Activated naive CD8-positive, alpha-beta T cell treated with anti-CD3 and anti-CD28 coated beads for 36 hours (primary cell): Measurements from ENCODE around the gene HOXC11. TPM values are rescaled to one million over a fixed set of nuclear protein-coding genes. Genes with fewer than 3 reads are reported as not detected.

Experiments
- DNase-seq: peaks from one replicate; pipeline ENCODE4 v3.0.0; 2021
- H3K27ac Mint-ChIP-seq: one replicate; pipeline ENCODE4 v1.8.0; 2022; ENCODE audit warnings: mild to moderate bottlenecking, moderate library complexity, mixed read lengths
- H3K27me3 Mint-ChIP-seq: one replicate; pipeline ENCODE4 v1.8.0; 2022; ENCODE audit warnings: mild to moderate bottlenecking, mixed read lengths
- H3K36me3 Mint-ChIP-seq: one replicate; pipeline ENCODE4 v1.8.0; 2021; ENCODE audit warnings: mild to moderate bottlenecking, mixed read lengths
- H3K4me1 Mint-ChIP-seq: one replicate; pipeline ENCODE4 v1.8.0; 2021; ENCODE audit warnings: mixed read lengths
- H3K4me3 Mint-ChIP-seq: one replicate; pipeline ENCODE4 v1.8.0; 2022; ENCODE audit warnings: mild to moderate bottlenecking, moderate library complexity, mixed read lengths
- H3K9me3 Mint-ChIP-seq: one replicate; pipeline ENCODE4 v1.8.0; 2022; ENCODE audit warnings: mixed read lengths
- total RNA-seq, 2 experiments: library from RNA; stranded (reverse); gene quantifications; one replicate each; pipeline ENCODE4 v1.2.3, GENCODE V29; 2021

HOXC11 gene
- total RNA-seq, 2 experiments from 2014 or later: not detected

GRCh38 chr12:53999559-54000115 is 26.7 kb downstream of the HOXC11 start:
- no peak overlapping the region for H3K27ac Mint-ChIP-seq
- H3K4me3 Mint-ChIP-seq: peak overlapping the region; percentile 45
- H3K36me3 Mint-ChIP-seq: peaks cover 2% of the 10 kb centered on the region
- peaks cover 98% of the 10 kb centered on the region for H3K27me3 Mint-ChIP-seq
- no peaks in the 10 kb centered on the region for H3K9me3 Mint-ChIP-seq
- H3K4me1 Mint-ChIP-seq: peaks cover 31% of the 10 kb centered on the region
- no peak for DNase-seq

DNA sequence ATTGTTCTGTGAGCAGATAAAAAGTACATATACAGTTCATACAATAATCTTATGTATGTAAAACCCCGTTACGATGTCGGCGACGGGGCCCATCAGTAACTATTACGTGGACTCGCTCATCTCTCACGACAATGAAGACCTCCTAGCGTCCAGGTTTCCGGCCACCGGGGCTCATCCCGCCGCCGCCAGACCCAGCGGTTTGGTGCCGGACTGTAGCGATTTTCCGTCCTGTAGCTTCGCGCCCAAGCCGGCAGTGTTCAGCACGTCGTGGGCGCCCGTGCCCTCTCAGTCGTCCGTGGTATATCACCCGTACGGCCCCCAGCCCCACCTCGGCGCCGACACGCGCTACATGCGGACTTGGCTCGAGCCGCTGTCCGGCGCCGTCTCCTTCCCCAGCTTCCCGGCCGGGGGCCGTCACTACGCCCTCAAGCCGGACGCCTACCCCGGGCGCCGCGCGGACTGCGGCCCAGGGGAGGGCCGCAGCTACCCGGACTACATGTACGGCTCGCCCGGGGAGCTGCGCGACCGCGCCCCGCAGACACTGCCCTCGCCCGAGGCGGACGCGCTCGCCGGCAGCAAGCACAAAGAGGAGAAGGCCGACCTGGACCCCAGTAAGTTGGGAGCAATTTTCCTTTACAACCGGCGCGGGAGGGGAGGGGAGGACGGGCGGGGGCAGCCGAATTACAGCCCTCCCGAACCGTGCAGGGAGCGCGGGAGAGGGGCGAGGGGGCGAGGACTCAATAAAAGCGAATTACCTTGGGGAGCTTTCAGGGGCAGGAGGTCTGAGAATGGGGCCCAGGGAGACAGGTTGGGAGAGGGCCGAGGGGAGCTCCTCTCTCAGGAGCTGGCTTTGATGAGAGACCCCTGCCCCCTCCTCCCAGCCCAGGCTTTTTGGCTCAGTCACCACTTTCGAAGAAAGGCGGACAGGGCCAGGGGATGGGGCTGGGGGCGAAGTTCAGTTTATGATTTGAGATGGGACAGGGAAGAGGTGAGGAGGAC is 27.5 kb downstream of the HOXC11 start, which contains the start of gene HOXC9:
HOXC9 (plus strand) TSS at position 46 of the 999 bp plus-strand sequence; CDS start at position 74, 28 bp downstream.
- peaks cover 98% of the 10 kb centered on the region for H3K27me3 Mint-ChIP-seq
- H3K27ac Mint-ChIP-seq: no peak within 1 kb of the TSS
- peaks cover 2% of the 10 kb centered on the region for H3K36me3 Mint-ChIP-seq
- no peaks in the 10 kb centered on the region for H3K9me3 Mint-ChIP-seq
- DNase-seq: no peak
- H3K4me3 Mint-ChIP-seq: peak within 1 kb of the TSS; percentile 45
- H3K4me1 Mint-ChIP-seq: peaks cover 29% of the 10 kb centered on the region

- no peak for DNase-seq
- Mint-ChIP-seq H3K9me3 (no peaks in the 10 kb centered on the region), H3K4me3 (no peak overlapping the region), H3K4me1 (peaks cover 28% of the 10 kb centered on the region), H3K27me3 (peaks cover 98% of the 10 kb centered on the region), H3K27ac (no peak overlapping the region), H3K36me3 (no peaks in the 10 kb centered on the region)
These were observed 28.6 kb downstream of the HOXC11 start for GRCh38 chr12:54001283-54002187.

DNA sequence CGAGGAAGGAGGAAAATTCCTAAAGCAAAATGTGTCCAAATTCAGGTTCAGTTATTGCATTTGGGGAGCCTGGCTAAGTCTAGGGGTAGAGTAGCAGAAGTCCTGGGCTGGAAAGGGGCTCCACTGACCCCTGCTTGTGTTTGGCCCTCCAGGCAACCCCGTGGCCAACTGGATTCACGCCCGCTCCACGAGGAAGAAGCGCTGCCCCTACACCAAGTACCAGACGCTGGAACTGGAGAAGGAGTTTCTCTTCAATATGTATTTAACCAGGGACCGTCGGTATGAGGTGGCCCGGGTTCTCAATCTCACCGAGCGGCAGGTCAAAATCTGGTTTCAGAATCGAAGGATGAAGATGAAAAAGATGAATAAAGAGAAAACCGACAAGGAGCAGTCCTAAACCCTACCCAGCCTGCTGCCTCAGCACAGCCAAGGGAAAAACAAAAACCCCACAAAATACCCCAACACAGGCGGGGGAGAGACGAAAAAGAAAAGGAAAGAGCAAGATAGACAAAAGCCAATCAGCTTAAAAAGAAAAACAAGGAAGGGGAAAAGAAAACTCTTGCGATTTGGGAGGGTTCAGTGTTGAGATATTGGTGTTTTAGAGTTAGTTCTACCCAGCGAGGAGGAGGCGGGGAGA is 29.5 kb downstream of the HOXC11 start:
- Mint-ChIP-seq H3K4me1 (peaks cover 27% of the 10 kb centered on the region), H3K36me3 (no peaks in the 10 kb centered on the region), H3K27ac (no peak overlapping the region)

DNA sequence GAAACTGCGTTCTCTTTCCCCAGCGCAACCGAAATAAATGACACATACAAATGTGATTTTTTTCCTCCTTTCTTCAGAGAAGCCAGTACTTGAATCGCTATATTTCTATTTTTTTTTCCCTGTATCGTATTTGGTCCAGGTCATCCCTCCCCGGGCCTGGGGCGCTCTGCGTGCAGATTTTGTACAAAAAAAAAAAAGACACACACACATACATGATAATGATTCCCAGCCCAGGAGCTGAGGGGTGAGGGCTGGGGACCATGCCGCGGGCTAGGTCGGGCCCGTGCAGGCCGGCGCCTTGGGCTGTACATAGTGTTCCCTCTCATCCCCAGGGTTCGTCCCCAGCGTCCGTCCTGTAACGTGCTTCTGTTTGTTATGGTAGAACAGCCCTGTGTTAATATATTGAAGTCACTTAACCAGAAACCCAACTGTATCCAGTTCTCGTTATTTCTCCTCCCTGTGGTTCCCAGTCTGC is 30.0 kb downstream of the HOXC11 start:
- Mint-ChIP-seq H3K4me1 (peaks cover 24% of the 10 kb centered on the region), H3K4me3 (no peak overlapping the region), H3K36me3 (no peaks in the 10 kb centered on the region), H3K9me3 (no peaks in the 10 kb centered on the region), H3K27ac (no peak overlapping the region), H3K27me3 (peaks cover 100% of the 10 kb centered on the region)
- DNase-seq: no peak

More for the DNA sequence above, 29.5 kb downstream of the HOXC11 start:
- H3K4me3 Mint-ChIP-seq: no peak overlapping the region
- no peak for DNase-seq
- peaks cover 100% of the 10 kb centered on the region for H3K27me3 Mint-ChIP-seq
- no peaks in the 10 kb centered on the region for H3K9me3 Mint-ChIP-seq

GRCh38 chr12:54003625-54004024 is 30.7 kb downstream of the HOXC11 start:
- H3K4me3 Mint-ChIP-seq: no peak overlapping the region
- DNase-seq: no peak
- no peaks in the 10 kb centered on the region for H3K9me3 Mint-ChIP-seq
- H3K27ac Mint-ChIP-seq: no peak overlapping the region
- H3K4me1 Mint-ChIP-seq: peaks cover 20% of the 10 kb centered on the region
- peaks cover 100% of the 10 kb centered on the region for H3K27me3 Mint-ChIP-seq
- no peaks in the 10 kb centered on the region for H3K36me3 Mint-ChIP-seq

DNA sequence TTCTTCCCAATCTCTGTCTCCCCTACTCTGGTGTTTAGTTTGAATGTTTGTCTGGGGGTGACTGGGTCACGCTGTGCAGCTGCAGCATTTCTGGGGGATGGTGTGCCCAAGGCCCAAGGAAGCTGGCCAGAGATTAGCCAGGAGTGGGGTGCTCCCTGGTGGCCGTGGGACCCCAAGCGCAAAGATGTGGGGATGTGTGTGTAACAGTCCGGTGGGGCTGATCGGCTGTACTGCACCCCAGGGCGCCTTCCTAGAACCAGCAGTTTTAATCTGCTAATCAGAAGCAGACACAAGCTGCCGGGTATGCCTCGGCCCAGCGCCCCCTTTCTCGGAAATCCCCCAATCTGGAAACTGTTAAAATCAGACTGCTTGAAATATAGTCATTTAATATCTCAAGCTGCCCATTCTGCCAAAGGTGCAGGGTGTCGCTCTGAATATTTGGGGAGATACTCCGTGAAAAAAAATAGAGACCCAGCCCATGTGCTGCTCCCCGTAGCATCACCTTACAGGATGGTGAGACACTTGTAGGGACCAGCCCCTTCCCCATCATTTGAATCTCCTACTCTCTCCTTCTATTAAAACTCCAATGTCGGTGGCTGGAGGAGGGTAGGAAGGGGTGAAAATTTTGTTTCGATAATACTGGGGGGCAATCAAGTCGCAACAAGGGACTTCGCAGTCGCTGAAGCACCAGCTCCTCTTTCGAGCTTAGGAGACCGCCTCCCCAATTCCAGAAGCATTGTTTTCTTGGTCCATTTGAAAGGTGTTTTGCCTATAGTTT is 31.3 kb downstream of the HOXC11 start:
- peaks cover 19% of the 10 kb centered on the region for H3K4me1 Mint-ChIP-seq
- H3K27ac Mint-ChIP-seq: no peak overlapping the region
- H3K9me3 Mint-ChIP-seq: no peaks in the 10 kb centered on the region
- no peaks in the 10 kb centered on the region for H3K36me3 Mint-ChIP-seq
- H3K27me3 Mint-ChIP-seq: peaks cover 99% of the 10 kb centered on the region
- DNase-seq: no peak
- H3K4me3 Mint-ChIP-seq: no peak overlapping the region

- H3K36me3 Mint-ChIP-seq: no peaks in the 10 kb centered on the region
- no peaks in the 10 kb centered on the region for H3K9me3 Mint-ChIP-seq
- peaks cover 99% of the 10 kb centered on the region for H3K27me3 Mint-ChIP-seq
- H3K27ac Mint-ChIP-seq: no peak overlapping the region
- DNase-seq: no peak
- H3K4me1 Mint-ChIP-seq: peaks cover 20% of the 10 kb centered on the region
- no peak overlapping the region for H3K4me3 Mint-ChIP-seq
These were observed 32.1 kb downstream of the HOXC11 start for GRCh38 chr12:54004841-54005530.

GRCh38 chr12:54005531-54005852 is 32.6 kb downstream of the HOXC11 start:
- DNase-seq: no peak
- H3K36me3 Mint-ChIP-seq: no peaks in the 10 kb centered on the region
- H3K27me3 Mint-ChIP-seq: peaks cover 99% of the 10 kb centered on the region
- no peak overlapping the region for H3K27ac Mint-ChIP-seq
- H3K9me3 Mint-ChIP-seq: no peaks in the 10 kb centered on the region
- H3K4me3 Mint-ChIP-seq: no peak overlapping the region
- peaks cover 21% of the 10 kb centered on the region for H3K4me1 Mint-ChIP-seq

GRCh38 chr12:54005853-54006558 is 33.1 kb downstream of the HOXC11 start:
- Mint-ChIP-seq H3K27ac (no peak overlapping the region), H3K27me3 (peaks cover 99% of the 10 kb centered on the region), H3K36me3 (no peaks in the 10 kb centered on the region), H3K4me1 (peaks cover 23% of the 10 kb centered on the region), H3K4me3 (peak overlapping the region; percentile 67), H3K9me3 (no peaks in the 10 kb centered on the region)
- DNase-seq: peak; percentile 78

DNA sequence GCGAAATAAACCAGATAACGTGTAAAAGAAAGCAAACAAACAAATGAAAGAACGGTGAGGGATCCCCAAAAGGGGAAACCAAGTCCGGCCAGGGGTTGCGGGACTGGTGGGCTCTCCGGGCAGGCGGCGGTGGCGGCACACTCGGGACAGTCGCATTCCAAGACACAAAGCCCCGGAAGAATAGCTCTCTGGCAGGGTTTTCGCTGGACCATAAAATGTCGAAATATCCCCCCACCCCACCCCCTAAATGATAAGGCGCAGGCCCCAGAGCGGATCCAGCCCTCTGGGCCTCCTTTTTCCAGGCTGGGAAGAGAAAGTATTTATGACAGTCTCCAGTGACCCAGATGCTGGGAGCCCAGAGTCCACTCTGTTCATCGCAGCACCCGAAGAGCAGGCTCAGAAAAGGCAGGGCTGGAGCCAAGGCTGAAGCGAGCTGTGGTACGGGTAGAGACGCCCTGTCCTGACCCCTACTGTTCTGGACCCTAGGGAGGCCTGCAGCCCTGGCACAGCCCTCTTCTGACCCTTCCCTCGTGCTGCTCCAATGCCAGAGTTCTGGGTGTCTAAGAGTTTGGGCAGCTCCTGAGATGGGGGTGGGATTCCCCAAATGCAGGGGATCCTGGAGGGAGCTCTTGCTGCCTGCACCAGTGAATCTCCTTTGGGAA is 33.8 kb downstream of the HOXC11 start:
- no peak for DNase-seq
- H3K27ac Mint-ChIP-seq: no peak overlapping the region
- H3K36me3 Mint-ChIP-seq: no peaks in the 10 kb centered on the region
- H3K9me3 Mint-ChIP-seq: no peaks in the 10 kb centered on the region
- peaks cover 99% of the 10 kb centered on the region for H3K27me3 Mint-ChIP-seq
- peaks cover 28% of the 10 kb centered on the region for H3K4me1 Mint-ChIP-seq
- peak overlapping the region; percentile 67 for H3K4me3 Mint-ChIP-seq

GRCh38 chr12:54007538-54008259 is 34.8 kb downstream of the HOXC11 start:
- Mint-ChIP-seq H3K4me3 (no peak overlapping the region), H3K27me3 (peaks cover 99% of the 10 kb centered on the region), H3K36me3 (no peaks in the 10 kb centered on the region), H3K4me1 (peaks cover 25% of the 10 kb centered on the region), H3K9me3 (no peaks in the 10 kb centered on the region), H3K27ac (no peak overlapping the region)
- no peak for DNase-seq
